Measurements from ENCODE around the gene ZNF276. TPM values are rescaled to one million over a fixed set of nuclear protein-coding genes. Genes with fewer than 3 reads are reported as not detected.
"Not testable (repeated sequence)": the region's sequence is repeated elsewhere in the genome, so short reads cannot be mapped to it uniquely, and the experiment has no call there.

The ZNF276 gene
- total RNA-seq = 17.5 TPM
- long read RNA-seq, full-length matches to known transcripts = 10 of 41 reads
- long read RNA-seq, partial matches to known transcripts = 9 of 41 reads
- long read RNA-seq, other reads (novel, unspliced or antisense) = 22 of 41 reads

- intact Hi-C loops (cut with DNase I) = loop anchor here (2.0 to 5.0 kb wide), 2 partner anchors 14 to 201 kb away; partner anchors contain the start of gene TUBB3
- peak; percentile 93 for DNase-seq (ENCODE audit: low spot score)
These were observed at the start of gene ZNF276, which contains the start of gene VPS9D1 for GRCh38 chr16:89720813-89721545. Gene ZNF276, plus strand, starts transcription at chr16:89721537. Its CDS starts 104 bp downstream, at chr16:89721641. Gene VPS9D1, minus strand, starts transcription at chr16:89720898. Its CDS starts 37 bp downstream, at chr16:89720861.

- DNase-seq (ENCODE audit: low spot score); intact Hi-C loops (cut with DNase I): not testable (repeated sequence)
These were observed 49.8 kb upstream of the ZNF276 start for GRCh38 chr16:89671565-89671964.

GRCh38 chr16:89672177-89672941 is 49.0 kb upstream of the ZNF276 start:
- intact Hi-C loops (cut with DNase I) = no loop called here
- peak; percentile 65 for DNase-seq (ENCODE audit: low spot score)

GRCh38 chr16:89678258-89678657 is 43.1 kb upstream of the ZNF276 start:
- intact Hi-C loops (cut with DNase I) = no loop called here
- DNase-seq (ENCODE audit: low spot score) = no peak

- DNase-seq (ENCODE audit: low spot score) = peak; percentile 60
- intact Hi-C loops (cut with DNase I) = no loop called here
These were observed 35.4 kb upstream of the ZNF276 start for GRCh38 chr16:89685916-89686315.

- DNase-seq (ENCODE audit: low spot score) = peak; percentile 95
- intact Hi-C loops (cut with DNase I) = no loop called here
These were observed 34.7 kb upstream of the ZNF276 start, which contains the start of gene CDK10 for GRCh38 chr16:89686520-89687091. Gene CDK10, plus strand, starts transcription at chr16:89686689. Its CDS starts 22 bp downstream, at chr16:89686711.

- intact Hi-C loops (cut with DNase I) = no loop called here
- DNase-seq (ENCODE audit: low spot score) = peak; percentile 63
These were observed 34.0 kb upstream of the ZNF276 start for GRCh38 chr16:89687092-89687940.

- DNase-seq (ENCODE audit: low spot score) = peak; percentile 17
- intact Hi-C loops (cut with DNase I) = no loop called here
These were observed 32.9 kb upstream of the ZNF276 start for GRCh38 chr16:89688395-89688794.

GRCh38 chr16:89689142-89689541 is 32.2 kb upstream of the ZNF276 start:
- intact Hi-C loops (cut with DNase I) = no loop called here
- peak; percentile 38 for DNase-seq (ENCODE audit: low spot score)

- DNase-seq (ENCODE audit: low spot score); intact Hi-C loops (cut with DNase I): not testable (repeated sequence)
These were observed 31.7 kb upstream of the ZNF276 start for GRCh38 chr16:89689621-89690020.

- peak; percentile 41 for DNase-seq (ENCODE audit: low spot score)
- intact Hi-C loops (cut with DNase I) = no loop called here
These were observed 30.9 kb upstream of the ZNF276 start for GRCh38 chr16:89690392-89690901.

- intact Hi-C loops (cut with DNase I) = no loop called here
- peak; percentile 65 for DNase-seq (ENCODE audit: low spot score)
These were observed 29.9 kb upstream of the ZNF276 start for GRCh38 chr16:89691231-89691985.

- peak; percentile 44 for DNase-seq (ENCODE audit: low spot score)
- intact Hi-C loops (cut with DNase I) = no loop called here
These were observed 29.3 kb upstream of the ZNF276 start for GRCh38 chr16:89691986-89692569.

- DNase-seq (ENCODE audit: low spot score) = peak; percentile 64
- intact Hi-C loops (cut with DNase I) = no loop called here
These were observed 28.0 kb upstream of the ZNF276 start for GRCh38 chr16:89693289-89693731.

GRCh38 chr16:89693931-89694783 is 27.2 kb upstream of the ZNF276 start:
- peak; percentile 69 for DNase-seq (ENCODE audit: low spot score)
- intact Hi-C loops (cut with DNase I) = no loop called here

- DNase-seq (ENCODE audit: low spot score); intact Hi-C loops (cut with DNase I): not testable (repeated sequence)
These were observed 26.6 kb upstream of the ZNF276 start for GRCh38 chr16:89694784-89695085.
